C4-2B (cell line): ENCODE measurements around the gene NAAA.

Experiments
- CTCF ChIP-seq: fragments of 450-650 bp; conservative IDR thresholded peaks from 2 replicates; pipeline ENCODE4 v1.5.1; 2017; ENCODE audit warnings: mild to moderate bottlenecking
- ZFX ChIP-seq: fragments of 450-650 bp; IDR thresholded peaks from 2 replicates; pipeline ENCODE4 v1.6.1; 2017

DNA sequence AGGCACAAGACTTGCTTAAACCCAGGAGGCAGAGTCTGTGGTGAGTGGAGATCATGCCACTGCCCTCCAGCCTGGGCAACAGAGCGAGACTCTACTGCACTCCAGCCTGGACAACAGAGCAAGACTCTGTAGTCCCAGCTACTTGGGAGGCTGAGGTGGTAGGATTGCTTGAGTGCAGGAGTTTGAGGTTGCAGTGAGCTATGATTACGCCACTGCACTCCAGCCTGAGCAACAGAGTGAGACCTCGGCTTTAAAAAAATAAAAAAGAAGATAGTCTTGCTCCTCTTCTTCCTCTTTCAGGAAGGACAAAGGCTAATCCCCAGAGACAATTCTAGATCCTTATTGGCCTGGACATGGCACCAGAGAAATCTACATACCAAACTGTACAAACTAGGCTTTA is 32.8 kb downstream of the NAAA start:
- TF ChIP-seq CTCF (no peak), ZFX (no peak)
